Stimulated activated CD8-positive, alpha-beta memory T cell treated with anti-CD3 and anti-CD28 coated beads, Interleukin-4, amount 100 ng/mL, for 24 hours (primary cell): ENCODE measurements around the gene C15orf40.
"Not testable (repeated sequence)": the region's sequence is repeated elsewhere in the genome, so short reads cannot be mapped to it uniquely, and the experiment has no call there.

Source experiments
- DNase-seq: peaks from one replicate; pipeline ENCODE4 v3.0.0-alpha.2; 2020; ENCODE audit warnings: low read depth

The C15orf40 gene

DNA sequence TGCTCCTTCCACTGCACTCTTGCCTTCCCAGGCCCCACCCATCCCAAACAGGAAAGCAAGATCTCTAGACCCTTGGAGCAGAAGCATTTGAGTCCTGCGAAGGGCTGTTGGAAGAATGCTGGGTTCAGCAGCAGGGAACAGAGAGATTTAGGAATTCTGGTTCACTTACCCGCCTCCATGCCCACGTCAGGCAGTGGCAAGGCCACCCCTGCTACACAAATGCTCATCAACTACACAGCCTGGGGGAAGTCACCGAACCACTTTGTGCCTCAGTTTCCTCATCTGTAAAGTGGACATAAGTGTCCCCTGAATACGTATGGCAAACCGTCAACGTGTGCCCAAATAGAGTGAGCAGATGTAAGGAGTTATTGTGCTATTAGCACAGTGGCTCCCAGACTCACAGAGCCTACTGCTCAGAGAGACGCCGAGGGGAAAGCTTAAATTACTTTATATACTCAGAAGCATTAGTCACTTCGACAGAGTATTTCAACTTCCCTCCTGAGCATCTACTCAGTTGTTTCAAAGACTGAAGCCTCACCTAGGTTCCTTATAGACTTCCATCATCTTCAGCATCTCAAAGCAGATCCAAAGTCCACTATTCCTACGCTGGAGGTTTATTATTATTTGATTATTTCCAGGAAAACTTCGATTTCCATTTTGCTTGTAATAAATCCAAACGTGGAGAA, 59.8 kb downstream of the C15orf40 start:
- no peak for DNase-seq

GRCh38 chr15:82950746-82951370, 60.6 kb downstream of the C15orf40 start:
- DNase-seq = no peak

- no peak for DNase-seq
Measured at GRCh38 chr15:82950295-82950694, 61.1 kb downstream of the C15orf40 start.

GRCh38 chr15:82946155-82946701, 65.2 kb downstream of the C15orf40 start:
- DNase-seq = no peak

- no peak for DNase-seq
Measured at GRCh38 chr15:82945326-82945725, 66.1 kb downstream of the C15orf40 start.

GRCh38 chr15:82944821-82945220, 66.6 kb downstream of the C15orf40 start:
- DNase-seq = no peak

GRCh38 chr15:82944056-82944455, 67.4 kb downstream of the C15orf40 start:
- no peak for DNase-seq

GRCh38 chr15:82943176-82943575, 68.3 kb downstream of the C15orf40 start:
- DNase-seq = no peak

- DNase-seq = no peak
Measured at GRCh38 chr15:82942691-82943090, 68.7 kb downstream of the C15orf40 start.

DNA sequence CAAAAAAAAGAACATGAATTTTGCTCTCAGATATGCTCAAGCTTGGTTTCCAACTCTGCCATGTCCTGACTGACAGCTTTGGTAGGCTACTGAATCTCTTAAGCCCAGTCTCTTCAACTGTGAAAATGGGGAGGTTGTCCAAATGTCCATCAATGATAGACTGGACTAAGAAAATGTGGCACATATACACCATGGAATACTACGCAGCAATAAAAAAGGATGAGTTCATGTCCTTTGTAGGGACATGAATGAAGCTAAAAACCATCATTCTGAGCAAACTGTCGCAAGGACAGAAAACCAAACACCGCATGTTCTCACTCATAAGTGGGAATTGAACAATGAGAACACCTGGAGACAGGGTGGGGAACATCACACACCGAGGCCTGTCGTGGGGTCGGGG, 71.8 kb downstream of the C15orf40 start:
- not testable (repeated sequence) for DNase-seq
